GM10248 (cell line): ENCODE results near the gene EMC8.

Source experiments
- CTCF ChIA-PET: fragments of 300-600 bp; sonication (Branson Sonifier 250); formaldehyde crosslinking; extraction: SDS; loops from one replicate; lab custom pipeline; 2021; ENCODE audit warnings: antibody characterized with exemption; lab: Yijun Ruan, JAX
- POLR2A ChIA-PET: fragments of 350-650 bp; sonication (Branson Sonifier 250); formaldehyde crosslinking; extraction: SDS; loops from one replicate; lab custom pipeline; 2020; ENCODE audit warnings: antibody characterized with exemption; lab: Yijun Ruan, JAX
- DNase-seq: peaks from one replicate; pipeline ENCODE4 v3.0.0; 2012; ENCODE audit errors: extremely low spot score
- CTCF ChIP-seq: IDR thresholded peaks from 2 replicates; pipeline ENCODE4 v1.5.1; 2012; ENCODE audit warnings: mild to moderate bottlenecking, low read depth; ENCODE audit errors: extremely low read depth, missing control alignments, control extremely low read depth

EMC8 gene

GRCh38 chr16:85796599-85796998 lies 2.7 kb downstream of the EMC8 start:
- TF ChIP-seq CTCF, result no peak
- POLR2A ChIA-PET, result no interaction called here
- DNase-seq, result no peak
- CTCF ChIA-PET, result interaction anchor here (1.0 to 2.1 kb wide), 3 partner anchors 36 to 137 kb away, joined by 5 to 6 read pairs (median 5); no protein-coding TSS in a partner anchor

- POLR2A ChIA-PET, result no interaction called here
- DNase-seq, result no peak
- CTCF ChIA-PET, result interaction anchor here (1.2 kb wide), 2 partner anchors 23 to 25 kb away, joined by 3 read pairs; no protein-coding TSS in a partner anchor
- no peak for TF ChIP-seq CTCF
Measured at GRCh38 chr16:85796152-85796551, 3.2 kb downstream of the EMC8 start.

- TF ChIP-seq CTCF, result no peak
- ChIA-PET CTCF (no interaction called here), POLR2A (no interaction called here)
- no peak for DNase-seq
Measured at GRCh38 chr16:85794696-85795095, 4.6 kb downstream of the EMC8 start.

GRCh38 chr16:85793662-85794298 lies 5.6 kb downstream of the EMC8 start:
- no peak for TF ChIP-seq CTCF
- no peak for DNase-seq
- ChIA-PET CTCF (interaction anchor here (1.2 to 1.6 kb wide), 2 partner anchors 13 to 33 kb away, joined by 4 read pairs; no protein-coding TSS in a partner anchor), POLR2A (no interaction called here)

- TF ChIP-seq CTCF, result no peak
- ChIA-PET CTCF (no interaction called here), POLR2A (no interaction called here)
- no peak for DNase-seq
Measured at GRCh38 chr16:85789773-85790172, 9.6 kb downstream of the EMC8 start.

- ChIA-PET CTCF (interaction anchor here (1.6 to 2.0 kb wide), 2 partner anchors 9 to 29 kb away, joined by 3 to 8 read pairs; no protein-coding TSS in a partner anchor), POLR2A (no interaction called here)
- no peak for DNase-seq
- TF ChIP-seq CTCF, result no peak
Measured at GRCh38 chr16:85788819-85789218, 10.5 kb downstream of the EMC8 start.
